Stimulated activated CD8-positive, alpha-beta memory T cell treated with anti-CD3 and anti-CD28 coated beads, Interleukin-7, amount 100 ng/mL, for 1 hour (primary cell): Measurements from ENCODE around the gene THAP12.

Experiments
- DNase-seq, 2 donors: peaks; one replicate each; pipeline ENCODE4 v3.0.0-alpha.2; 2020; ENCODE audit warnings: low read depth in 2 of 2

Gene THAP12

DNA sequence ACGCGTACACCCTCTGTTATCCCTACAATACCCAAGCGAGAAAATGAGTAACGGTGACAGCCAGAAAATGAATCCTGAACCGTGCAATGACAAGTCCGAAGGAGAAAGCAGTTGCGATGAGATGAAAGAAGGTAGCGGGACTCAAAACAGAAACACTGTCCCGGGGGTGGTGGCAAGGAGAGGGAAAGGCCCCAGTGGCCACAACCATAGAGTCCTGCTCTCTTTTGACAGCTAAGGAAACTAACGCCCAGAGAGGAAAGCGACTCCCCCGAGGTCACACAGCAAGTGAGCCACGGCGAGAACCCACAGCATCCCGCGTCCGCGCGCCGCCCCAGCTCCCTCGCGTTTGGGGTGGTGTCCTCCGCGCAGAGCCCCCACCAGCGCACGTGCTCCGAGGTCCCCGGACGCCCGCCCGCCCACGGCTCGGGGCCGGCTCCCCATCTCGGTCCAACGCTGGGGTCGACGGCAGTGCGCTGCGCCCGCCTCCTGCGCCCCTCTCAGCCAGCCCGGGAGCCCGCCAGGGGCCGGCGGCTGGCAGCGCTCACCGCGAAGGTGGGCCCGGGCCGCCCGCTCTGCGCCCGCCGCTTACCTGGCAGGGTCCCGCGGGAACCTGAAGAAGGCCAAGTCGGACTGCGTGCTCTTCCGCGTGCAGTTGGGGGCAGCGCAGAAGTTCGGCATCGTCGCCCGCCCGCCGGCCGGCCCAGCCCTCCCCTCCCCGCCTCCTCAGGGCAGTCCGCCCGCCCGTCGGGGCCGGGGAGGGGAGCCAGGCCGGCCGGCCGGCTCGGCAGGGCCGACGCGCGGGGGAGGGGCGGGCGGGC, 564 bp downstream of the THAP12 start:
- peak; percentile 11 to 19 for DNase-seq

DNA sequence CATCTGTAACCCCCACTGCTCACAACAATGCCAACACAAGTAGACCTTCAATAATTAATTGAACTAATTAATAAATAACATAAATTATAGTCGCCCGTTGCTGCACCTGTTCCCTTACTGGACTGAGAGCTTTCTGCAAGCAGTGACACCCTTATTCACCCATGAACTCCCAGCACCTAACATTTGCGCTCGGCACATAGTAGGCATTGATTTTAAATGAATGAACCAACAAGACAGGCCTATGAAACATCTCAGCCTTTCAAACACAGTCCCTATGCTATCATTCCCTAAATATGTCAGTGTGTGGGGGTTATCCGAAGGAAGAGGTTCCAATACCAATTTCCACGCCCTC, 1.1 kb downstream of the THAP12 start:
- DNase-seq = no peak

- DNase-seq = no peak
Measured at GRCh38 chr11:76376746-76377558, 4.0 kb downstream of the THAP12 start.

- DNase-seq = no peak
Measured at GRCh38 chr11:76371170-76371569, 9.8 kb downstream of the THAP12 start.

DNA sequence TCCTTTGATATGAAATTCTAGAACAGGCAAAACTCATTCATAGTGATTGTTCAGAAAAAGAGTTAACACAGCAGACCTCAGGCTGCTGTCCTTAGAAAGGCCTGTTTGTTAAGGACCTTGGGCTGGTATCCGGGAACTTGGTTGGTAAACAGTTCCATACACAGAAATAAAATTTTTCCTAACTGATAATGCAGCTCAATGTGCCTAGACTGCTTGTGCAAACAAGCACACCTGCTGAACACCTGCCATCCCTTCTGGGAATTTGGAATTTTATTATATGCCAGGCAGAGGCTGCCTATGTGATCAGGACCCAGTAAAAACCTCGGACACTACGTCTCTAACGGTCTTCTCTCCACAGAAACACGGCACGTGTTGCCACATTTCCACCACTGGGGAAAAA, 11.5 kb downstream of the THAP12 start:
- no peak for DNase-seq

GRCh38 chr11:76368490-76368889, 12.4 kb downstream of the THAP12 start:
- DNase-seq = no peak

DNA sequence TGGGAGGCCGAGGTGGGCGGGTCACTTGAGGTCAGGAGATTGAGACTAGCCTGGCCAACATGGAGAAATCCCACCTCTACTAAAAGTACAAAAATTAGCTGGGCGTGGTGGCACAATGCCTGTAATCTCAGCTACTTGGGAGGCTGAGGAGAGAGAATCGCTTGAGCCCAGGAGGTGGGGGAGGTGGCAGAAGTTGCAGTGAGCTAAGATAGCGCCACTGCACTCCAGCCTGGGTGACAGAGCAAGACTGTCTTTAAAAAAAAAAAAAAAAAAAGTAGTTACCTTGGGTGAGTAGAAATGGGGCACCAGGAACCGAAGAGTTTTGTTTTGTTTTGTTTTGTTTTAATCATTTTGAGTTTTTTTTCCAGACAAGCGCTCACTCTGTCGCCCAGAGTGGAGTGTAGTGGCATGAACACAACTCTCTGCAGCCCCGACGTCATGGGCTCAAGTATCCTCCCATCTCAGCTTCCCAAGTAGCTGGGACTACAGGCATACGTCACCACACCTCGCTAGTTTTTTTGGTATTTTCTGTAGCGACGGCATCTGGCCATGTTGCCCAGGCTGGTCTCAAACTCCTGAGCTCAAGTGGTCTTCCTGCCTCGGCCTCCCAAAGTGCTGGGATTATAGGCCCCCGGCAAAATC, 15.8 kb downstream of the THAP12 start:
- no peak for DNase-seq

- DNase-seq = no peak
Measured at GRCh38 chr11:76362716-76363115, 18.2 kb downstream of the THAP12 start.

- DNase-seq = no peak
Measured at GRCh38 chr11:76361776-76362175, 19.2 kb downstream of the THAP12 start.

- DNase-seq = no peak
Measured at GRCh38 chr11:76361374-76361773, 19.6 kb downstream of the THAP12 start.

DNA sequence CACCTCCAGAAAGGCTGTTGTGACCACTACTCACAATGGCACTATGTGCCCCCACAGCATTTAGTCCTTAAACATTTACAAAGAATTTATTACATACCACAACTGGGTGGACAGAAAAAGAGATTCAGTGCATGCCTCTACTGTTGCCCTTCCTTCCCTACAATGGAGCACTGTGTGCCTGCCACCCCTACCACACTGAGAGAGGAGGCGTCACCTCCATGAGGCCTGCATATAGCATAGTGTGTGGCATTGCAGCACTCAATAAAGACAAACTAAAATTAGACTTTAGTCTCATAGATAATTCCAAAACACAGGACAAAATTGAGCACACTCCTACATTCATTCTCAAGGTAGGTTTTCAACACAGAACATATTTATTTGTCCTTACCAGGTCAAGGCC, 25.8 kb downstream of the THAP12 start:
- DNase-seq = no peak

DNA sequence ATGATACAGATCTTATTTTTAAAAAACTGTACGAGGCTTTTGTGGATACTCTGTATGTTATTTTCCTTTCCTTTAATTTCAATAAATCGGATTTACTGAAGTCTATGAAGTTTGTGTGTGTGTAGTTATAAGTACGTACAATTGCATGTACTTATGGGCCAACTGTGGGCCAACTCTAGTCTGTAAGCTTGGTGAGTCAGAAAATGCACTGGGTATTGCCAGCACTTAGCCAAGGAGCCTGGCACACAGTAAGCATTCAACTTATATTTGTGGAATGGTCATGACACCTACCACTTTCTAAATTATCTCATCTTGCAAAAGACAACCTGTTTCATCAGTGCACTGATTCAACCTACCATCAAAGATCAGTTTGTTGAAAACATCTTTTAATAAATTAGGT, 32.6 kb downstream of the THAP12 start:
- no peak for DNase-seq

GRCh38 chr11:76347466-76347865, 33.5 kb downstream of the THAP12 start:
- DNase-seq = no peak

GRCh38 chr11:76339221-76339620, 41.7 kb downstream of the THAP12 start:
- no peak for DNase-seq

- no peak for DNase-seq
Measured at GRCh38 chr11:76337923-76338322, 43.0 kb downstream of the THAP12 start.

GRCh38 chr11:76337469-76337868, 43.5 kb downstream of the THAP12 start:
- DNase-seq = no peak

GRCh38 chr11:76336597-76336996, 44.3 kb downstream of the THAP12 start:
- no peak for DNase-seq

DNA sequence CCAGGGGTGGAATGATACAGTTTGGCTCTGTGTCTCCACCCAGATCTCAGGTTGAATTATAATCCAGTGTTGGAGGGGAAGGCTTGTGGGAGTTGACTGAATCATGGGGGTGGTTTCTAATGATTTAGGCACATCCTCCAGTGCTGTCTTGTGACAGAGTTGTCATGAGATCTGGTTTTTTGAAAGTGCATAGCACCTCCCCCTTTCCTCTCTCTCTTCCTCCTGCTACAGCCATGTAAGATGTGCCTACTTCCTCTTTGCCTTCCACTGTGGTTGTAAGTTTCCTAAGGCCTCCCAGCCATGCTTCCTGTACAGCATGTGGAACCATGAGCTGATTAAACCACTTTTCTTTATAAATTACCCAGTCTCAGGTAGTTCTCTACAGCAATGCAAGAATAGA, 45.1 kb downstream of the THAP12 start:
- no peak for DNase-seq

DNA sequence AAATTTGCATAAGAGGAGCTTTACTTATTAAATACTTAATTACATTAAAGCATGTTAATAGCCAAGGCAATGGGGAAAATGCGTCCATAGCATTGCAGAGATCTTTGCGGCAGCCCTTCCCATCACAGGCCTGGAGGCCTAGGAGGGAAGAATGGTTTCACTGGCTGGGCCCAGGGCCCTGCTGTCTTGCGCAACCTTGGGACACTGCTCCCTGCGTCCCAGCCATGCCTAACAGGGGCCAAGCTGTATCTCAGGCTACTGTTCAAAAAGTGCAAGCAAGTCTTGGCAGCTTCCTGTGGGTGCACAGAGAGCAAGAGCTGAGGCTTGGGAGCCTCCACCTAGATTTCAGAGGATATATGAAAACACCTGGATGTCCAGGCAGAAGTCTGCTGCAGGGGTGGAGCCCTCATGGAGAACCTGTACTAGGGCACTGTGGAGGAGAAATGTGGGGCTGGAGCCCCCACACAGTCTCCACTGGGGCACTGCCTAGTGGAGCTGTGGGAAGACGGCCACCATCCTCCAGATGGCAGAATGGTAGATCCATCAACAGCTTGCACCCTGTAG, 46.0 kb downstream of the THAP12 start:
- no peak for DNase-seq

- no peak for DNase-seq
Measured at GRCh38 chr11:76330651-76331050, 50.3 kb downstream of the THAP12 start.

DNA sequence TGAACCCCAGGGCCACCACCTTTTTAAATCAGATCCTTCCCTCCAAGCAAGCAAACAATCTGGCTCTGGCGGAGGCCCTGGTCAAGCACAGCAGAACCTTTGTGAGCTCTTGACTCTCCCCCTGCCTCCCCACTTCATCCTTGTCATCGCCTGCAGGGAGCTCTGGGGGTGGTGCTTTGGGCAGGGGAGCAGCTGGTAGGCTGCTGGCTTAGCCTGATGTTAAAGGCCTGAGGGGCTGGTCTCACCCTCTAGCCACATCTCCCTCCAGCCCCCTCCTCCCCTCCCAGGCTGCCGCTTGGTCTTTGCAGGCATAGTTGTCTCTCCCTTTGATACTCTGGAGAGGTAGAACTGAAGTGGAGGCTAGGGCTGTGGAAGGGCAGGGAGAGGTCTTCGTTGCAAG, 50.9 kb downstream of the THAP12 start:
- DNase-seq = no peak

- no peak for DNase-seq
Measured at GRCh38 chr11:76329084-76329648, 51.8 kb downstream of the THAP12 start.
